CD4-positive, CD25-positive, alpha-beta regulatory T cell (primary cell): ENCODE results near the gene ASPA. TPM values are rescaled to one million over a fixed set of nuclear protein-coding genes. Genes with fewer than 3 reads are reported as not detected.

ENCODE experiments used
- ATAC-seq, 2 donors: fragments of 150-1000 bp; cut with Tn5 transposase; one replicate each; pipeline ENCODE4 v1.10.0; 2021; ENCODE audit warnings: low read depth in 2 of 2, moderate number of reproducible peaks in 2 of 2, moderate library complexity in 1 of 2
- DNase-seq, 3 donors: peaks; one replicate each; pipeline versions ENCODE4 v3.0.0 to v3.0.0-alpha.2; 2012 to 2022; ENCODE audit warnings: mixed read lengths in 1 of 3
- H3K27ac ChIP-seq: one replicate; pipeline ENCODE4 v1.7.0; 2013; ENCODE audit warnings: mild to moderate bottlenecking, low read length; ENCODE audit not compliant: insufficient read depth, poor library complexity, severe bottlenecking
- H3K27me3 ChIP-seq: one replicate; pipeline ENCODE4 v1.7.0; 2013; ENCODE audit warnings: low read length; ENCODE audit not compliant: control insufficient read depth, insufficient read depth
- H3K36me3 ChIP-seq: one replicate; pipeline ENCODE4 v1.7.0; 2013; ENCODE audit warnings: mild to moderate bottlenecking, low read length, moderate library complexity; ENCODE audit not compliant: control insufficient read depth, insufficient read depth
- H3K4me1 ChIP-seq: 2 replicates; pipeline ENCODE4 v1.7.0; 2013; ENCODE audit warnings: mild to moderate bottlenecking, low read length; ENCODE audit not compliant: insufficient read depth, control insufficient read depth, poor library complexity, severe bottlenecking
- H3K4me3 ChIP-seq: one replicate; pipeline ENCODE4 v1.7.0; 2013; ENCODE audit warnings: low read depth, mild to moderate bottlenecking, low read length, moderate library complexity
- H3K9me3 ChIP-seq, 2 experiments: 1 replicate in 1 of 2; 2 replicates in 1 of 2; pipeline ENCODE4 v1.7.0; 2013; ENCODE audit warnings: low read length in 2 of 2, mild to moderate bottlenecking in 1 of 2, moderate library complexity in 1 of 2; ENCODE audit not compliant: control insufficient read depth in 2 of 2
- H3K27ac Mint-ChIP-seq, 3 donors: one replicate each; pipeline ENCODE4 v1.8.0; 2020 to 2022; ENCODE audit warnings: mild to moderate bottlenecking in 3 of 3, mixed read lengths in 3 of 3, moderate library complexity in 2 of 3
- H3K27me3 Mint-ChIP-seq: one replicate; pipeline ENCODE4 v1.8.0; 2022; ENCODE audit warnings: mild to moderate bottlenecking, mixed read lengths
- H3K36me3 Mint-ChIP-seq: one replicate; pipeline ENCODE4 v1.8.0; 2020; ENCODE audit warnings: mixed read lengths
- H3K4me1 Mint-ChIP-seq, 4 donors: one replicate each; pipeline ENCODE4 v1.8.0; 2020 to 2022; ENCODE audit warnings: mixed read lengths in 4 of 4, mild to moderate bottlenecking in 1 of 4
- H3K4me3 Mint-ChIP-seq, 4 donors: one replicate each; pipeline ENCODE4 v1.8.0; 2020 to 2022; ENCODE audit warnings: mild to moderate bottlenecking in 4 of 4, mixed read lengths in 4 of 4, moderate library complexity in 3 of 4
- H3K9me3 Mint-ChIP-seq, 7 donors: one replicate each; pipeline ENCODE4 v1.8.0; 2020 to 2022; ENCODE audit warnings: mixed read lengths in 7 of 7, mild to moderate bottlenecking in 3 of 7, moderate library complexity in 2 of 7
- polyA plus RNA-seq, 4 donors: library from polyadenylated mRNA; unstranded; fragments of 300-500 nt; fragmentation: Illumina TruSeq; gene quantifications; one replicate each; pipeline ENCODE4 v1.2.3, GENCODE V29; 2021
- total RNA-seq: library from RNA; stranded (reverse); gene quantifications from one replicate; pipeline ENCODE4 v1.2.3, GENCODE V29; 2022

Gene ASPA
- total and polyA plus RNA-seq, 5 donors from 2014 or later, result not detected

DNA sequence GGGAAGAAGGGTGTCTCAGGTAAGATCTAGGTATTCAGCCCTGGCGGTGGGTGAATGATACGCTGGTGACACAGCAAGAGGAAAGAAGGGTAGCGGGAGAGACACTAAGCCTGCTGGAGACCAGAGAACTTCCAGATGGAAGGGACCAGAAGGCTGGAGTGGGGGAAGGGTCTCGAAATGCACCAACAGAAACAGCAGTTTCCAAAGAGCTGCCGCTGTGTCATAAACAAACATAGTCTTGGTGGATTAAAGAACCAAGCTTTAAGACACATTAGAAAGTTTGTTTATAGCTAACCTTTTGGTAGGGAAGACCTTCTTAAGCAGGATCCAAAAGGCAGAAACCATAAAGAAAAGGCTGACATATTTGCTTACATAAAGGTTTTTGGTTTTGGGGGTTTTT lies 60.9 kb downstream of the ASPA start:
- Mint-ChIP-seq H3K4me1 (peaks cover 0 to 20% (median 2%) of the 10 kb centered on the region in 4 donors), H3K4me3 (no peak overlapping the region), H3K27me3 (peaks cover 7% of the 10 kb centered on the region), H3K36me3 (no peaks in the 10 kb centered on the region), H3K27ac (peak overlapping the region in 2 of 3 donors; percentile 60 to 96), H3K9me3 (peaks cover 0 to 2% (median 0%) of the 10 kb centered on the region in 7 donors)
- Histone ChIP-seq H3K27ac (no peak overlapping the region), H3K9me3 (no peaks in the 10 kb centered on the region), H3K27me3 (no peaks in the 10 kb centered on the region), H3K4me3 (no peak overlapping the region), H3K36me3 (no peaks in the 10 kb centered on the region), H3K4me1 (peaks cover 3% of the 10 kb centered on the region)
- ATAC-seq (no peak), DNase-seq (no peak)

DNA sequence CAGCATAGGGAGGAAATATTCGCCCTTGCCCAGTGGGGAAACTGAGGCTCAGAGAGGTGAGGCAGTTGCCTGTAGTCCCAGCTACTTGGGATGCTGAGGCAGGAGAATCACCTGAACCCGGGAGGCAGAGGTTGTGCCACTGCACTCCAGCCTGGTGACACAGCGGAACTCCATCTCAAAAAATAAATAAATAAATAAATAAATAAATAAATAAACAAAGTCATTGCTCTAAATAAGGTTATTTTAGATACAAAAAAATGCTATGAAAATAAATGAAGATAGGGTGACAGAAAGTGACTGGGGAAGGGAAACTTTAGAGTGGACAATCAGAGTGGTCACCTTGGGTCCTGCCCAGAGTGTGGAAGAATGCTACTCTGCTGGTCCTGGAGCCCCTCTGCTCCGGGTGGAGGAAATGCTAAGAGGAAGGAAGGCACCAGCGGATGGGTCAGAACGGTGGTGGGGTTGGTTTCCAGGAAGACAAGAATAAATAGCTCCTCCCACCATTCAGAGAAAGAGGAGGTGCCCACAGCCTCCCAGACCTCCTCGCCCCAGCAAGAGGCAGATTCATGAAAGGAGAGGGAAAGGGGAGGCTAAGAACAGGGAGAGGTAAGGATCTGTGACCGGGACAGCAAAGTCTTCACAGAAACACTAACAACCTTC lies 64.2 kb downstream of the ASPA start:
- H3K27ac ChIP-seq, result no peak overlapping the region
- peak in 1 of 3 donors; percentile 13 for DNase-seq
- no peaks in the 10 kb centered on the region for H3K36me3 Mint-ChIP-seq

DNA sequence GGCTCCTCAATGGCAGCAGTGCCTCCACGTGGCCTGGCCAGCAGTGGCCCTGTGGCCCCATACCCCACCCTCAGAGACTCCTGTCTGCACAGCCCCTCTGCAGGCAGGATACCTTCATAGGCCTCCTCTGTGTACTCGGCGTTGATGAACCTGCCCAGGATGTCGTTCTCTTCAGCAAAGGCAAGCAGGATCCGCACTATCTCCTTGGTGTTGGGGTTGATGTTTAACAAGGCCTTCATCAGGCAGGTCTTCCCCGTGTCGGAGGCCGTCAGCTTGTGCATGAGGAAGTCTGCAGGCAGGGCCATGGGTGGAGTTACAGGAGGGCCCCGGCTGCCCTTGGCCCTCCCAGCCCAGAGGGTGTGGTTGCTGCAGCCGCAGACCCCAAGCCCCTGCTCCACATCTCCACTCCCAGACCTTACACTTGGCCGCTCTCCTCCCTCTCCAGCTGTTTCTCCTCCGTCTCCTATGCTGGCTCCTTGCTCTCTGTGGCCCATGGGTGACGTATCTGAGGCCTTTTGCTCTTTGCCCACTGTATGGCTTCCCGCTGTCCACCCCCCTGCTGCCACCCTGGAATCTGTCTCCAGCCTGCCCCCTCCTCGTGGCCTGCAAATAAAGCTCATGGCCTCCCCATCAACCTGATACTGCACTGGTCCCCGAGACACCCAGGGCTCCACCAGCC lies 66.8 kb downstream of the ASPA start:
- ATAC-seq (no peak), DNase-seq (no peak)
- no peak overlapping the region for H3K27ac Mint-ChIP-seq
- no peak overlapping the region for H3K4me3 Mint-ChIP-seq
- H3K9me3 Mint-ChIP-seq, result peaks cover 0 to 3% (median 0%) of the 10 kb centered on the region in 7 donors
- H3K27me3 ChIP-seq, result no peaks in the 10 kb centered on the region
- no peaks in the 10 kb centered on the region for H3K36me3 Mint-ChIP-seq
- H3K4me1 ChIP-seq, result no peaks in the 10 kb centered on the region
- H3K4me1 Mint-ChIP-seq, result peaks cover 0 to 4% (median 2%) of the 10 kb centered on the region in 4 donors
- no peaks in the 10 kb centered on the region for H3K9me3 ChIP-seq
- no peak overlapping the region for H3K4me3 ChIP-seq
- H3K27me3 Mint-ChIP-seq, result peaks cover 11% of the 10 kb centered on the region
- no peaks in the 10 kb centered on the region for H3K36me3 ChIP-seq
- H3K27ac ChIP-seq, result no peak overlapping the region

More for the DNA sequence above, 64.2 kb downstream of the ASPA start:
- peaks cover 3% of the 10 kb centered on the region for H3K4me1 ChIP-seq
- H3K4me3 ChIP-seq, result no peak overlapping the region
- ATAC-seq, result no peak
- Mint-ChIP-seq H3K4me1 (peaks cover 0 to 11% (median 4%) of the 10 kb centered on the region in 4 donors), H3K27me3 (peaks cover 11% of the 10 kb centered on the region), H3K27ac (no peak overlapping the region), H3K9me3 (peaks cover 0 to 4% (median 0%) of the 10 kb centered on the region in 7 donors), H3K4me3 (no peak overlapping the region)
- no peaks in the 10 kb centered on the region for H3K36me3 ChIP-seq
- H3K9me3 ChIP-seq, result no peaks in the 10 kb centered on the region
- no peaks in the 10 kb centered on the region for H3K27me3 ChIP-seq

DNA sequence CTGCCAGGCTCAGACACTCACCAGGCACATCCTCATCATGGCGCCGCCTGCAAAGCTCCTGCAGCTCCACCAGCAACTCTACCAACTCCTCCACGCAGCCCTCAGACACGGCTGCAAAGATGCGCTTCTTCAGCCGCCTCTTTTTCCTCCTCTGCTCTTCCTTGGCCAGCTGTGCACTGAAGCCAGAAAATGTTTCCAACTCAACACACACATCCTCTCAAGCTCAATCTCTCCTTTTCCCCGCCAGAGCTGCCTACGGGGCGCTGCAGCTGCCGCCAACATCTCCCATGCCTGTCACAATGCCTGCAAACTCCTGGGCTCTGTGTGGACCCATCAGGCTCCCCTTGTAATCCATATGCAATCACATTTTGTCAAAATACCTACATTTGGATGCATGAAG lies 67.7 kb downstream of the ASPA start:
- Histone ChIP-seq H3K4me1 (no peaks in the 10 kb centered on the region), H3K27me3 (no peaks in the 10 kb centered on the region), H3K36me3 (no peaks in the 10 kb centered on the region), H3K27ac (no peak overlapping the region), H3K9me3 (no peaks in the 10 kb centered on the region), H3K4me3 (no peak overlapping the region)
- Mint-ChIP-seq H3K27me3 (peaks cover 4% of the 10 kb centered on the region), H3K9me3 (peaks cover 0 to 3% (median 0%) of the 10 kb centered on the region in 7 donors), H3K36me3 (no peaks in the 10 kb centered on the region), H3K4me3 (no peak overlapping the region), H3K27ac (no peak overlapping the region), H3K4me1 (peaks cover 0 to 4% (median 2%) of the 10 kb centered on the region in 4 donors)
- ATAC-seq, result no peak
- DNase-seq, result no peak

DNA sequence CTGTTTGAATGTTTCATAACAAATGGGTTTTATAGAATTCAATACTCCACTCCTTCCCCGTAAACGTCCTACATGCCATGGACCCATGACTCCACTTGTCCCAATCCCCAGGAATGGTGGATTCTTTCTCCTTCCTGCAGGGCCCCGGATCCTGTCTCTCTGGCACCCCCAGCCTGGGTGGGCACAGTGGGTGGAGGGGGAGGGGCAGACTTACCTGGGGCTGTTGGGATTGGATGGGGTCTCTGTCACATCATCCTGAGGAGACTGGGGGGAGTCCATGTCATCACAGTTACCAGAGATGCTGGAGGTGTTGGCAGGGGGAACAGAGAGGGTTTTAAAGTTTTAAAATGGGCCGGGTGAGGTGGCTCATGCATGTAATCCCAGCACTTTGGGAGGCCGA lies 68.6 kb downstream of the ASPA start:
- peaks cover 0 to 3% (median 0%) of the 10 kb centered on the region in 7 donors for H3K9me3 Mint-ChIP-seq
- H3K27ac Mint-ChIP-seq, result no peak overlapping the region
- peaks cover 9% of the 10 kb centered on the region for H3K27me3 Mint-ChIP-seq
- Histone ChIP-seq H3K27ac (no peak overlapping the region), H3K27me3 (no peaks in the 10 kb centered on the region), H3K36me3 (no peaks in the 10 kb centered on the region), H3K4me3 (no peak overlapping the region), H3K9me3 (no peaks in the 10 kb centered on the region), H3K4me1 (no peaks in the 10 kb centered on the region)
- H3K36me3 Mint-ChIP-seq, result no peaks in the 10 kb centered on the region
- H3K4me3 Mint-ChIP-seq, result no peak overlapping the region
- H3K4me1 Mint-ChIP-seq, result peaks cover 0 to 4% (median 2%) of the 10 kb centered on the region in 4 donors
- no peak for ATAC-seq
- DNase-seq, result no peak

DNA sequence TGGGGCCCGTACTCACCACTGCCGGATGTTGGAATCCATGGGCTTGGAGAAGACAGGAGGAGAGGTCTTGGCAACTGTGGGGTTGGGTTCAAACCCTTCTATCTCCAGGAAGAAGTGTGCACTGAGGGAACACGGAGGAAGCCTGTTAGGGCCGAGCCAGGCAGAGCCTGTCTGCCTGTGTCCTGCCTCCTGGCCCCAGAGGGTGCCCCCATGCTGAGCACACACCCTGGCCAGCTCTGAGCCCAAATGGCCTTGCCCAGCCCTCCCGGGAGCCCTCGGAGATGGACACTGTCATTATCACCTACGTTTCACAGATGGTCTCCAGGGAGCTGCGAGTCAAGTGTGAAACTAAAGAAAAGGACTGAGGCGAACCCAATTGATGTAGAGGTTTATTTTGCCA lies 69.4 kb downstream of the ASPA start:
- H3K4me1 ChIP-seq, result no peaks in the 10 kb centered on the region
- Mint-ChIP-seq H3K36me3 (no peaks in the 10 kb centered on the region), H3K27me3 (peaks cover 9% of the 10 kb centered on the region), H3K4me3 (no peak overlapping the region), H3K9me3 (peaks cover 0 to 3% (median 0%) of the 10 kb centered on the region in 7 donors), H3K4me1 (peaks cover 0 to 4% (median 1%) of the 10 kb centered on the region in 4 donors), H3K27ac (no peak overlapping the region)
- no peaks in the 10 kb centered on the region for H3K36me3 ChIP-seq
- no peaks in the 10 kb centered on the region for H3K9me3 ChIP-seq
- DNase-seq (no peak), ATAC-seq (no peak)
- H3K4me3 ChIP-seq, result no peak overlapping the region
- no peak overlapping the region for H3K27ac ChIP-seq
- peaks cover 2% of the 10 kb centered on the region for H3K27me3 ChIP-seq

DNA sequence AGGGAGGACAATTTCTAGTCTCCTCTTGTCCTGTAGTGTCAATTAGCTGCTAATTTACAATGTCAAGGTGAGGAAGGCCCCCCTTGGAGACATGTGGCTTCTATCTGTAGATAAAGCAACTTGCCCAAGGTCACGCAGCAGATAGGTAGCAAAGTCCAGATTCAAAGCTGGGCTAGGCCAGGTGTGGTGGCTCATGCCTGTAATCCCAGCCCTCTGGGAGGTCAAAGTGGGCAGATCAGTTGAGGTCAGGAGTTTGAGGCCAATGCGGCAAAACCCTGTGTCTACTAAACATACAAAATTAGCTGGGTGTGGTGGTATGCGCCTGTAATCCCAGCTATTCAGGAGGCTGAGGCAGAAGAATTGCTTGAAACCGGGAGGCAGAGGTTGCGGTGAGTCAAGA lies 70.7 kb downstream of the ASPA start:
- no peak for DNase-seq
- Histone ChIP-seq H3K36me3 (no peaks in the 10 kb centered on the region), H3K27me3 (peaks cover 2% of the 10 kb centered on the region), H3K27ac (no peak overlapping the region), H3K4me1 (no peaks in the 10 kb centered on the region), H3K9me3 (no peaks in the 10 kb centered on the region), H3K4me3 (no peak overlapping the region)
- Mint-ChIP-seq H3K36me3 (no peaks in the 10 kb centered on the region), H3K4me1 (peaks cover 0 to 4% (median 0%) of the 10 kb centered on the region in 4 donors), H3K27me3 (peaks cover 9% of the 10 kb centered on the region), H3K4me3 (no peak overlapping the region), H3K9me3 (peaks cover 0 to 3% (median 0%) of the 10 kb centered on the region in 7 donors), H3K27ac (no peak overlapping the region)
- ATAC-seq, result no peak
